ENCODE measurements around the gene WNT8A.

The WNT8A gene

DNA sequence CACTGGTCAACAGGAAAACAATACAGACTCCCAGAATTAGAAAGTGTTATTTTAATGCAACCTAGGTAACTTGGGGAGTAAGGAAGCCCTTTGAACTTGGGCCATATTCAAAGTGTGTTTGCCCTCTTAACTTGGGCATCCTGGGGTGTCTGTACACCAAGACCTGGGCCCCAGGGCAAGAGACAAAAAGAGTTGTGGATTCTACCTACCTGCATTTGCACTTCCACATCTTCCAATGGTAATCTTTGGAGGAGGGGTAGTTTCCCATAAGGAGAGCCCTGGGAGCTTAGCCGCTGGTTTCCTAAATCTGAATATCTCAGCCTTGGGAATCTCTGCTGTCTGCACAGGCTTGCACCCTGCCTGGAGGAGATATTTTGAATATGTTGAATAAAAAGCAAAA, 8.5 kb downstream of the WNT8A start:
- DNase-seq, result no peak

DNA sequence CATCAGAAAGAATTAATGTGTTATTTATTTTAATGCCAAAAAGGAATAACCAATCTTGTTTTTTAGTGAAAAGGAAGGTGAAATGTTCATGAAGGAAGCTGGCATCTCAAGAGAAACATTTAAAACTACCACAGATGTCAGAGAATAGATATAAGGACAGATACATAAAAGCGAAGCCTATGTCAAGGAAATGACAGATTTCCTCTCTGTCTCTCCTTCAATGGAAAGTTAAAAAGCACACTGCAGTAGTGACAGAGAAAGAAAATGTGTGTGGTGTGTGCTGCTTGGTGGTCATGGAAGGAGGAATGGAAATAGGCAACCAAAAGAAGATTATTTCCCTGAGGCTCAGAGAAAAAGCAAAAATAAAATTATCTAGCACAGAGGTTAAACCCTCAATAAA, 9.2 kb downstream of the WNT8A start:
- DNase-seq, result no peak

DNA sequence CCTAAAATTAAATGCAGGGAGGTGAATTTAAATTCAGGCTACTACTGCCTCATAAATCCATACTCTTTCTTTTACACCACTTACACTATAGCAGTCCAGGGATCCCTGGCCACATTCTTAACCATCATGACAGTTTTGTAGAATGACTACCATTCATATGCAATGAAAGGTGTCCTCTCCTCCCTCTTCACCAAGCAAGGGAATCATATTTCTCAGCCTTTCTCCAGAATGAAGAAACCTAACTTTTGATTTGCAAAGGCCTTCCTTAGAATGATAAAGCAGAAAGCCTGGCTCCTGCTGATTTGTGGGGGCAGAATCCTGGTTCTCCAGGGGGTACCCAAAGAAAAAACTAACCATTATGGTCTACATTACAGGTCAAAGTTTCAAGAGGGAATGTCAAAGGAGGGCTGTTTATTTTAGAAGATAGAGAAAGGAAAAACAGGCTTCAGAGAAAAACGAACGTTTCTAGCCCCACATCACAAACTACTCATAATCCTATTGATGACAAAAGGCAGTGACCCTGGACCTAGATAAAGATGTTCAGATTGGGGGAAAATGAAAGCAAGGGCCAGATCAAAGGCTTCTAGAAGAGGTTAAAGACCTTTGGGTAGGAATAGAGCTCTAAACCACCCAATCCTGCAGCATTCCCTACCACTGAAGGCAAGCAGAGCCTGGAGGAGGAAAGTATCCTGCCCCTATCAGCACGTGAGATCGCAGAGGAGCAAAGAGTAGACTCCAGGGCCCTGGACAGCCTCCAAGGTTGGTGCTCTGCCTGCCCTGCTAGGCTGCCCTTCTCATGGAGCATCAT, 11.5 kb downstream of the WNT8A start:
- no peak for DNase-seq

DNA sequence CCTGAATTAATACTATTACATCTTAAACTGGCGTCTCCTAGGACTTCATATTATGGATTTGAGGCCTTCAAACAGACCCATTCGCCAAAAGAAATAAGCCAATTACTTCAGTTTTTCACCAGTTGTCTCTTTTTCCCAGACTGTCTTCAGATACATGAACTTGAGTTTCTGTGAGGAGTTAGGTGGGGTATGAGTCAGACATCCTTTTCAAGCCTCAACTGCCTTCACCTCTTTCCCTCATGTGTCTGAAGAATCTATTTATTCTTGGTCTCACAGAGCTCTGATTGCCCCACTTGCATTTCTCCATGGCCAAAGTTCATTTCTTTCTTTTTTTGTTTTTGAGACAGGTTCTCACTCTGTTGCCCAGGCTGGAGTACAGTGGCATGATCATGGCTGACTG, 12.5 kb downstream of the WNT8A start:
- DNase-seq, result no peak

DNA sequence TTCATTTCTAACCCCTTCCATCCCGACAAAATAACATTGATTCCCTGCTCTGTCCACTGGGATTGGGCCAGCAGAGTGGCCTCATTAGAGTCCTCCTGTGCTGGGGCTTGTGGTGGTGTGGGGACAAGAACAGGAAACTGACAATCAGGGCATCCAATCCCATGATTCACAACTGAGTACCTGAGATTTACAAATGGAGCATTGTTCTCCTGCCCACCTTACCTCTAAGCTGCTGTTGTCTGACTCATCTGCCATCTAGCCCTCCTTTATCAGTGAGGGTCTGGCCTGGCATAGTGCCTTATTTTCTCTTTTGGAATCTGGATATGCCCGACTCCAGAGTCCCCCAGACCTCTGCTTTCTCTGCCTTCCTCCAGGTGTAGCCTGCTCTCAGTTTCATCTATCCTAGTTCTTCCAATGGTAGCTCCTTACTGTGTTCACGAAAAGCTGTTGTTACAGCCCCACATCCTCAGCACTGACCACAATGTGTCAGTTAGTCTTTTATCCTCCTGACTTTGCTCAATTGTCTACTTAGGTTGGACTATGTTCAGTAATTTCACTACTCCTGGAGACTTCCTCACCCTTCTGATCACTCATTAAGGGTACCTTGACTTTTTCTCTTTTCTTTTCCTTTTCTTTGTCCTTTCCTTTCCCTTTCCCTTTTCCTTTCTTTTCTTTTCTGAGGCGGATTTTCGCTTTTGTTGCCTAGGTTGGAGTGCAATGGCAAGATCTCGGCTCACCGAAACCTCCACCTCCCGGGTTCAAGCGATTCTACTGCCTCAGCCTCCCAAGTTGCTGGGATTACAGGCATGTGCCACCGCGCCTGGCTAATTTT, 13.4 kb downstream of the WNT8A start:
- no peak for DNase-seq

DNA sequence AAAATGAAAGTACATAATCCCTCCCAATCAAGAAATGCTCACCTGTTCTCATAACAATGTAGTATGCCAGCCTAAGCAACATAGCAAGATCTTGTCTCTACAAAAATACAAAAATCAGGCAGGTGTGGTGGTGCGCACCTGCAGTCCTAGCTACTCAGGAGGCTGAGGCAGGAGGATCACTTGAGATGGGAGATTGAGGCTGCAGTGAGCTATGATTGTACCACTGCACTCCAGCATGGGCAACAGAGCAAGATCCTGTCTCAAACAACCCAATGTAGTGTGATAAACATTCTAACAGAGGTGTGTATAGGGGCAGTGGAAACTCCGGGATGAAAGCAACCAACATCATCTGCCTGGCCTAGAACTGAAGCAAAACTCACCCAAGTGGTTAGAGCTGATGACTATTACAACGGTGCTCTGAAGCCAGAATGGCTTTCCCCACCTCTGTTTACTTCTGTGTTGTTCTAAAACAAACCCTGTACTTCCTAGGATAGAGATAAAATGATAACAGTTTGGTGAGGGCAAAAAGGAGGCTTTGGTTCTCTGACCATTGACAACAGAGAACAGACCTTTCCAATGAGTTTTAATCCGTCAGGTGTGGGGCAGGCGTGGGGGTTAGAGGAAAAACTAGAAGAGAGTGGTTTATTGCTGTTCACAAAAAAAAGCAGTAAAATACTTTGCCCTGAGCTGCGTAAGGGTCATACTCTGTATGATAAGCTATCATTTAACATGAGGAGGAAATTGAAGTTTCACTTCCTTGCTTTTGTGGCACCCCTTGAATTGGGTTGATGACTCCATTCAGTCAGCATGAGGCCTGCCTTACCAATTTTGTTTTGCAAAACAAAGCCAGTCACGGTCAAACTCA, 18.9 kb downstream of the WNT8A start:
- no peak for DNase-seq

DNA sequence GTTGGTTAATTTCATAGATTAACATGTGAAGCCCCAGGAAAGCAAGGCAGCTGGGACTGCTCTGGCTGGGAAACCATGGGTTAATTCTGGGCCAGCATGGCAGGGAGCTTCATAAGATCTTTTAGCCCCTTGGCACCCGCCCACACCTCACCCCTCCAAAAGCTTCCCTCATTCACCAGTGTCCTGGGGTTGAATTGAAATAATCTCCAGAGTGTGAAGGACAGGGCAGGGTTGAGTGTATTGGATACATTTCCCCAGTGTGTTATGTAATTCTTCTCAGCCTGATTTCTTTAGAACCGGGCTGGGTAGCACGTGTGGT, 19.4 kb downstream of the WNT8A start:
- DNase-seq, result no peak

DNA sequence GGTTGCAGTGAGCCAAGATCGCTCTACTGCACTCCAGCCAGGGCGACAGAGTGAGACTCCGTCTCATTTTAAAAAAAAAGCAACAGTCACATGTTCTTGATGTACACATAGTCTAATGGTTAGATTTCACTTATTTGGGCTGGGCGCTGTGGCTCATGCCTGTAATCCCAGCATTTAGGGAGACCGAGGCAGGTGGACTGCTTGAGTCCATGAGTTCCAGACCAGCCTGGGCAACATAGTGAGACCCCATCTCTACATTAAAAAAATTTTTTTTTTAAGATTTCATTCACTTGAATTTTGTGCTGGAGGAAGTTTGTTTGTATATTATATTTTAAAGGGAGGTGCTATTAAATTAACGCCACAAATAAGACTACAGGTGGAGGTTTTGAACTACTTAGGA, 21.9 kb downstream of the WNT8A start:
- no peak for DNase-seq

DNA sequence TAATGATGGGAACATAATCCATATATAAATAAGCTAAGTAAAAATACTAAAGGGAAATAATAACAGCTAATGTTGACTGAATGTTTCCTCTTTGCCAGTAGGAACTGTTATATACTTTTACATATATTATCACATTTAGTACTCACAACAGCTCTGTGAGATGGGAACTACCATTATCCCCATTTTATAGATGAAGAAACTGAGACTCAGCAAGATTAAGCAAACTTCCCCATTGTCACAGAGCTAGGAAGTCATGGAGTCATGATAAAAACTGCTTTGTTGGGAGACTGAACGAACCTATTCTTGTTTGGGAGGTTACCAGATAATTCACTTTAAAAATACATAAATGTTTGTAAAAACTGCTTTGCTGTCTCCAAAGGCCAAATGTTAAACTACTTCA, 23.4 kb downstream of the WNT8A start:
- no peak for DNase-seq

DNA sequence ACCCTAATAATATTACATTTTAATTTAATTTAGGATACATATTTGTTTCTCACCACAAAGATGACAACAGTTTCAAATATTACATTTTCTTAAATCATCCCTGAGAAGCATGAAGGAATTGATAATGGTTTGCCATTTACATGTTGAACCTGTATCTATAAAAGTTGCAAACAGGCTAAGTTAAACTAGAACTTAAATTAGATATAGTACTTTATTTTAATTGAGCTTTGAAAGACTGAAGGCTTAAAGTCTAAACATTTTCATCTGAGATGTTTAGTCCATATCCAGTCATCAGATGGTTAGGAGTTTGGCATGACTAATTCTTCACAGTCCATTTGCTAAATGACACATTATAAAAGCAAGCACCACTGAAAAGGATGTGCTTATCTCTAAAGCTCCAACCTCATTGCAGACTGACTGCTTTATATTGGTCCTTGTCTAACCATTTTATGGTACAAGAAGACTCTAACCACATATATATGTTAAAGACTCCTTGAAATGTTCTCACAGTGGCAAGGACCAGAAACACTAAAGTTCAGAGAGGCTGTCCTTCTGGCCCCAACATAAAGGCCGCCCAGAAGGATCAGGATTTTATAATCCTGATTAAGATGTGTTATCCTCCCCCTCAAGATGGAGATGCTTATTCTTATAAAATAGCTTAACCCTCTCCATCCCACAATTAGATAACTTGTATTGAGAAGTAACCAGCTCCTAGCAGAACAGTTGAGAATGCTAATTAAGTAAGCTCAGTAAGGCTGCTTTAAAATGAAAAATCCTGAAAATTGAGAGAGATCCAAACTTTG, 25.8 kb downstream of the WNT8A start:
- no peak for DNase-seq

DNA sequence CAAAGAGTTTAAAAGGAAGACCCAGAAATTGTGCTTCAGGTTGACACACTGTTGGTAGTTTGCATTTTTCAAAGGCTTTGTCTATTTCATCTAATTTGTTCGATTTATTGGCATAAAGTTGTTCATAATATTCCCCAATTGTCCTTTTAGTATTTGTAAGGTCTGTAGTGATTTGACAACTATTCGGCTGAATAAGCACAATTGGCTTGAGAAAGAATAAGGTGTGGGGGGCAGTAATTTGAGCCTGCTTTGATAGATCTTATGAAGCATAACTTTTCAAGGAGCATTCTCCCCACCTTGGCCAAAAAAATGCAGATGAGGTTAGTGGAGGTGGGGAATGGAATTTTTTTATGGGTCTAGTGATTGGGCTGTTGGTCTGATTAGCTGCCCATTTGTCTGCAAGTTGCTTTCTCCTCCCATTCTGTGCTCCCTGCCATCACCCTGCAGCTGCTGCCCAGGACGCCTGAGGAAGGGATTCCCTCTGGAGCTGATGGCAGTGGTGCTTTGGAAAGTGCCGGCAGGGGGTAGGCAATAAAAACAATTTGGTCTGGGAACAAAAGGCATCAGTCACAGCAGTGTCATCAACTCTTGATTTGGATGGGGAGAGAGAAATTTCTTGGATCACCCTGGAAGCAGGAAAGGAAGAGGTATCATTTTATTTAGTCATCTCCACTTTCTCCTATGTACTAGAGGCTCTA, 26.6 kb downstream of the WNT8A start:
- DNase-seq, result no peak

DNA sequence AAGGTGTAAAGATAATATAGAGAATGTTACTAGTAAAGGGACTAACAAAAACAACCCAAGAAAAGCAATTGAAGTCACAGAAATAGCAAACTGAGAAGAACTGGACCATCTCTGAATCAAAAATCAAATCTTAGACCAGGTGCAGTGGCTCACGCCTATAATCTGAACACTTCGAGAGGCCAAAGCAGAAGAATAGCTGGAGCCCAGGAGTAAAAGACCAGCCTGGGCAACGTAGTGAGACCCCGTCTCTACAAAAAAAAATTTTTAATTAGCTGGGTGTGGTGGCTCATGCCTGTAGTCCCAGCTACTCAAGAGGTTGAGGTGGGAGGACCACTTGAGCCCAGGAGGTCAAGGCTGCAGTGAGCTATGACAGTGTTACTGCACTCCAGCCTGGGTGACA, 27.3 kb downstream of the WNT8A start:
- no peak for DNase-seq

DNA sequence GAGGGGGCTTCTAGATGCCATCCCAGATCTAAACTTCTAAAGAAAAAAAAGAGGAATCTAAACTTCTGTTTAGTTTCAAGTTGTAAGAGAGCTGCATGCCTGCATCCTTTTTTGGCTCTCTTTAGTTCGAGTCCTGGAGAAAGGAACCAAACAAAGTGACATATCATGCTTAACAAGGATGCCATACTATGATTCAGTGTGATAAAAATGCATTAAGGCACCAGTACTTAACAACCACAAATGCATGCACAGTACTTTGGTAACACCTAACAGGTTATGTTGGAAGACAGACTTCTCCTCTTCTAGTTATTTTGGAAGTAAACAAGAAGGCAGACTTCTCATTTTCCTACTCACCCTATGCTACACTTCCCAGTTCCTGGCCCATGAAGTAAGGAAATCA, 28.1 kb downstream of the WNT8A start:
- DNase-seq, result no peak

DNA sequence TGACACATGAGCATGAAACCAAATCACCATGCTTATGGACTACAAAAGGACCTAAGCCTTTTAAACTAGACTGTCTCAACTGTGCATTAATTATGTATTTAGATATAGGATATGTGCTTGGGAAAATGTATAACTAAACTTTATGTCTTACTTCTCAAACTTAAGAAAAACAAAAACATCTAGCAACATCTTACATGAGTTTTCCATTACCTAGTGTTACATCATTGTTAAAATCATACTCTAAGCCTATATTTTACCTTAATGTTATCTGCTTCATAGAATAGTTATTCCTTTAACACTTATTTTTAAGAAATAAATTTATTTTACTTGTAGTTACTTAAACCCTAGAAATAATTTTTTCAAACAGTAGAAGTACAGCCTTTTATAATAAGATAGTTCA, 31.4 kb downstream of the WNT8A start:
- DNase-seq, result no peak

DNA sequence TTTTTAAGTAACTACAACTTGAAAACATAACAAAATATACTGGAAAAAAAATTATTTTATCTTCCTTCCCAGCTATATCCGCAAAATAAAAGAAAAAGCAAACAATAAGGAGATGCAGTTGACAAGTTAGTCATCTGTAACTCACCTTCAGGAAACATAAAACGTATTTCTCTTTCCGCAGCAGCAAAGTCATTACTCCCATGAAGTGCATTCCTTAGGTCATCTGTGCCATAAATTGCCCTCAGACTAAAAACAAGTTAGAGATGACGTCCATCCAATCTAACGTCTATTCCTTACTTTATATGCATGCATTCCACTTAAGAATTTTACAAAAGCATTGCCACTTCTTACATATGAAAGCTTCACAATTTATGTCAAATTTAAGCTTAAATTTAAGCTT, 44.5 kb downstream of the WNT8A start:
- DNase-seq, result no peak

DNA sequence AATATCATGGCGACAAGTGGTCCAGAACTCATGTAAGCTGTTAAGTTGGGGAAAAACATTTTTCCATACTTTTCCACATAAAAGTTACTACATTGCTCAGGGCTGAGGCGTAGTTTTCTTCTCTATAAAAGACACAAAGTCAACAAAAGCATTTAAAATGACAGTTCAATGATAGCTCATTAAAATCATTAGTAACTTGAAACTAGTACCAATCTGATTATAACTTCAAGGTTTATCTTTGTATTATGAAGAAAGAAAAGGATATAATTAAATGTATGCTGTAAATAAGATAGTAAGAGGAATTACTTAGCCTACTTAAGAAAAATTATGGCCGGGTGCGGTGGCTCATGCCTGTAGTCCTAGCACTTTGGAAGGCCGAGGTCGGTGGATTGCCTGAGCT, 45.5 kb downstream of the WNT8A start:
- no peak for DNase-seq

DNA sequence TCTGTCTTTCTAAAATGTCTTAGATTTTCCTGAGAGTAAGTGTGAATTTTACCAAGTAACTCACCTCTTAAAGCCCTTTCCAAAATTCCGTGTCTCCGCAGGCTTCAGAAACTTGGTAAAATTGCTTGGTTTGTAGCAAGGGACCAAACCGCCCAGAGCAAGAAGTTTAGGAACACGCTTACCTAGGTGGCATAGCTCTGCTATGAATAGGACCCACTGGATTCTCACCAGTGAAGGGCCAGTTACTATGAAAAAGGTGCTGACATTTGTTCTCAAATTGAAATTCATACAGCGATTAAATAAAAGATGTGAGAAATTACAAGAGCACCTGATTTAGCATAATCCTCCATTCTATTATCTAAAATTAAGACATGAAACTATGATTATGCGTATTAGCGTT, 48.7 kb downstream of the WNT8A start:
- no peak for DNase-seq

DNA sequence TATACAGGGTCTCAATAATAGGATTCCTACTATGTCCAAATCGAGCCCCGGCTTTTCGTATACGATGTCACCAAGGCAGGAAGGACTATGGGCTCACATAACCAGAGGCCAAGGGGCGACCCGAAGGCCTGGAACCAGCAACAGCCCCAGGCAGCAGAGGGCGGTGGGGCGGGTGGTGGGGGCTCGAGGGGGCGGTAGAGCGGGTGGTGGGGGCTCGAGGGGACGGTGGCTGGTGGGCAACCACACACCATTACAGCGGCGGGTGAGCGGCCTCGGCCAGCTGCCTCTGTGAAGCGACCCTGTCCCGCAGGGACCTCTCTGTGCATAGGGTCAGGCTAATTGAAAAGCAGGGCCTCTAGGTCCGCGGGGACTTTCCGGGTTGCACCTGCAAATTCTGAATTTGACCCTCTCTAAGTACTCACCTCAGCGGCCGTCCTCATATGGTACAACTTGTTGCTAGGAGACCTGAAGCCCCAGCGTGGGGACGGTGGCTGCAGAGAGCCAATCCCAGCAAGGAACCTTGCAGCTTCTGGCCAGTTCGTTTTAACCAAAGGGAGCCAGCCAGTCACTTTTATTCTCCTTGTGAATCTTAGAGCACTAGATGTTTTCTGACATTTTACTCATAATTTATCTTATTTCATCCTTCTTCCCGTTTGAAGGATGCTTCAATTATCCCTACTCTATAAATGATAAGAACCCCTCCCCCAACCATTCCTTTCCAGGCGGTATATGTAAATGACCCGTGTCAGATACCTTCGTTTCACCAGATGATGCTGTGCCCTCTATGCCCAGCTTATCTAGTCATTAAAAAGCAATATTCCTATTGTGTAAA, 55.3 kb downstream of the WNT8A start, which contains the start of gene NME5:
Gene NME5 (minus strand): TSS at position 480 of the 832 bp plus-strand sequence. CDS start 648 bp downstream, outside the sequence.
- DNase-seq, result no peak

DNA sequence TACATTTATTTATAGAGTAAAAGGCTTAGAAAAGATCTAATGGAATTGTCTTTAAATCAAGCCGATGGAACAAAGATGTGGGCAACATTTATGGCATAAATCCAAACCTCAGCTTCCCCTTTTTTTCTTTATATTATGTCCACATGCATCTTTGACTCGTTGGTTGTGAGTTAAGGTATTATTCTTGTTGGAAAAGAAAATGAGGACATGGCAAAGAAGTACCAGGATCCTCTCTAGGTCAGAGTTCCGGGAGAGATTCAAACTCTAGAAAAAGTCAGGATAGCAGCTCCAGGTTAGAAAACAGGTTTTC, 55.9 kb downstream of the WNT8A start:
- no peak for DNase-seq

DNA sequence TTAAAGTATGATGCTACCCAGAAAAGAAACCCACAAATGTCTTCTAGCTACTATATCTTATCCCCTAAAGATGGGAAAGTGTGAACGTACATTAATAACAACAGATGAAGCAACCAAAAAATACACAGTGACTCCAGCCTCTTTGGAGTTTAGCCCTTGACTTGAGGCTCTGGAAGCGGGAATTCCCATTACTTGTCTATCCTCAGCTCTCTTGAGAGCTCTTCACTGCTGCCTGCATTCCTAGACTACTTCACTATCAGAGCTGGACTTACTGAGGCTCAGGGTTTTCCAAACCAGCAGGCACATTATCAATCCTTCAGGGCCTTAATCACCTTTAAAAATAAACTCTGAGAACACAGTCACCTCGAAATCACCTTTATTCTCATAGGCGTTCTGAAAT, 56.4 kb downstream of the WNT8A start:
- DNase-seq, result no peak

Data from activated CD4-positive, alpha-beta T cell treated with anti-CD3 and anti-CD28 coated beads for 1 hour (primary cell).